ENCODE data around the gene PKP1. TPM values are rescaled to one million over a fixed set of nuclear protein-coding genes. Genes with fewer than 3 reads are reported as not detected.

Gene PKP1
- total and polyA plus RNA-seq, 2 experiments from 2014 or later = 0.19 to 0.83 TPM

DNA sequence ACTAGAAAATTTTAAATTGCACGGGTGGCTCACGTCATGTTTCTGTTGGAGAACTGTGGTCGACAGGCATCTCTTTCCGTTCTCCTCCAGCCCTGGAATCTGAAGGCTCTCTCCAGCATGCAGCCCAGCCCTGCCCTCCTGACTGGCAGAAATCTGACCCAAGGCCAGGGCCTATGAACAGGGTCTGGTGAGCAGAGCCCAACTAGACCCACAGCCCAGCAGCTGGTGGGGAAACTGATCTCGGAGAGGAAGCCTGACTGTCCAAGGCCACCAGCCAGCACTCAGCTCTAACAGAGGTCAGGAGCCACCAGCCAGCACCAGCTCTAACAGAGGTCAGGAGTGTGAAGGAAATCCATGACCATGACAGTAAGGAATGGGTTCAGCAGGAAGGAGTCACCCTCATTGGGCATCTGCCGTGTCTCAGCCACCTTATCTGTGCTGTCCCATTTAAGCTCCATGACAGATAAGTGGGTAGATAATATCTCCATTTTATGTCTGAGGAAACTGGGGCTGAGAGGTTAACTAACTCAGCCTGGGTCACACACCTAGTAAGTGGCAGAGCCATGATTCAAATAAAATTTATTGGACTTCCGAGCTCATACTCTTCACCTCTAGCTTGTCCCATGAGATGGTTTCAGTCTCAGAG, 20.2 kb upstream of the PKP1 start:
- Histone ChIP-seq H3K4me2 (no peak overlapping the region), H3K4me1 (ENCODE audit: insufficient read depth) (peaks cover 6% of the 10 kb centered on the region; the same call in 1 of the 2 replicates), H3K36me3 (ENCODE audit: insufficient read depth) (no peaks in the 10 kb centered on the region), H4K20me1 (replicated peaks; ENCODE audit: insufficient read depth) (no peaks in the 10 kb centered on the region), H3F3A (replicated peaks; ENCODE audit: low read depth) (no peaks in the 10 kb centered on the region), H3K79me2 (replicated peaks; ENCODE audit: insufficient read depth) (no peaks in the 10 kb centered on the region), H2AFZ (no peak overlapping the region), H3K27ac (ENCODE audit: low read depth) (no peak overlapping the region), H3K27me3 (ENCODE audit: insufficient read depth) (0 out of 2 replicates have a peak, but pooled peaks cover 3% of the 10 kb centered on the region), H3K4me3 (no peak overlapping the region), H3K9me2 (ENCODE audit: insufficient read depth) (no peaks in the 10 kb centered on the region)
- Mint-ChIP-seq H3K9me3 (peaks cover 3% of the 10 kb centered on the region; the same call in 2 of the 3 replicates), H3K27ac (no peak overlapping the region), H3K36me3 (ENCODE audit: low read depth) (no peaks in the 10 kb centered on the region; the same call in 2 of the 3 replicates), H3K4me1 (peaks cover 5% of the 10 kb centered on the region), H3K4me3 (no peak overlapping the region), H3K27me3 (ENCODE audit: insufficient read depth, low read depth, poor library complexity) (peaks cover 4% of the 10 kb centered on the region)
- no peak for TF ChIP-seq ZNF331 (CRISPR knock-in tag; IDR thresholded peaks at IDR 0.05; ENCODE audit: low read depth)
- no peak for TF ChIP-seq CREB1 (CRISPR knock-in tag; IDR thresholded peaks at IDR 0.05; ENCODE audit: low read depth)
- TF ChIP-seq, protein P1, sequence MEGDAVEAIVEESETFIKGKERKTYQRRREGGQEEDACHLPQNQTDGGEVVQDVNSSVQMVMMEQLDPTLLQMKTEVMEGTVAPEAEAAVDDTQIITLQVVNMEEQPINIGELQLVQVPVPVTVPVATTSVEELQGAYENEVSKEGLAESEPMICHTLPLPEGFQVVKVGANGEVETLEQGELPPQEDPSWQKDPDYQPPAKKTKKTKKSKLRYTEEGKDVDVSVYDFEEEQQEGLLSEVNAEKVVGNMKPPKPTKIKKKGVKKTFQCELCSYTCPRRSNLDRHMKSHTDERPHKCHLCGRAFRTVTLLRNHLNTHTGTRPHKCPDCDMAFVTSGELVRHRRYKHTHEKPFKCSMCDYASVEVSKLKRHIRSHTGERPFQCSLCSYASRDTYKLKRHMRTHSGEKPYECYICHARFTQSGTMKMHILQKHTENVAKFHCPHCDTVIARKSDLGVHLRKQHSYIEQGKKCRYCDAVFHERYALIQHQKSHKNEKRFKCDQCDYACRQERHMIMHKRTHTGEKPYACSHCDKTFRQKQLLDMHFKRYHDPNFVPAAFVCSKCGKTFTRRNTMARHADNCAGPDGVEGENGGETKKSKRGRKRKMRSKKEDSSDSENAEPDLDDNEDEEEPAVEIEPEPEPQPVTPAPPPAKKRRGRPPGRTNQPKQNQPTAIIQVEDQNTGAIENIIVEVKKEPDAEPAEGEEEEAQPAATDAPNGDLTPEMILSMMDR (conservative IDR thresholded peaks at IDR 0.05; ENCODE audit: low read depth in 2 of 2) = no peak
- TF ChIP-seq JUNB (IDR thresholded peaks at IDR 0.05; ENCODE audit: unreplicated experiment) = no peak
- no peak for TF ChIP-seq ZNF114 (CRISPR knock-in tag; IDR thresholded peaks at IDR 0.05)
- TF ChIP-seq, protein P2, sequence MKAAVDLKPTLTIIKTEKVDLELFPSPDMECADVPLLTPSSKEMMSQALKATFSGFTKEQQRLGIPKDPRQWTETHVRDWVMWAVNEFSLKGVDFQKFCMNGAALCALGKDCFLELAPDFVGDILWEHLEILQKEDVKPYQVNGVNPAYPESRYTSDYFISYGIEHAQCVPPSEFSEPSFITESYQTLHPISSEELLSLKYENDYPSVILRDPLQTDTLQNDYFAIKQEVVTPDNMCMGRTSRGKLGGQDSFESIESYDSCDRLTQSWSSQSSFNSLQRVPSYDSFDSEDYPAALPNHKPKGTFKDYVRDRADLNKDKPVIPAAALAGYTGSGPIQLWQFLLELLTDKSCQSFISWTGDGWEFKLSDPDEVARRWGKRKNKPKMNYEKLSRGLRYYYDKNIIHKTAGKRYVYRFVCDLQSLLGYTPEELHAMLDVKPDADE (IDR thresholded peaks at IDR 0.05) = no peak
- TF ChIP-seq, protein P3, sequence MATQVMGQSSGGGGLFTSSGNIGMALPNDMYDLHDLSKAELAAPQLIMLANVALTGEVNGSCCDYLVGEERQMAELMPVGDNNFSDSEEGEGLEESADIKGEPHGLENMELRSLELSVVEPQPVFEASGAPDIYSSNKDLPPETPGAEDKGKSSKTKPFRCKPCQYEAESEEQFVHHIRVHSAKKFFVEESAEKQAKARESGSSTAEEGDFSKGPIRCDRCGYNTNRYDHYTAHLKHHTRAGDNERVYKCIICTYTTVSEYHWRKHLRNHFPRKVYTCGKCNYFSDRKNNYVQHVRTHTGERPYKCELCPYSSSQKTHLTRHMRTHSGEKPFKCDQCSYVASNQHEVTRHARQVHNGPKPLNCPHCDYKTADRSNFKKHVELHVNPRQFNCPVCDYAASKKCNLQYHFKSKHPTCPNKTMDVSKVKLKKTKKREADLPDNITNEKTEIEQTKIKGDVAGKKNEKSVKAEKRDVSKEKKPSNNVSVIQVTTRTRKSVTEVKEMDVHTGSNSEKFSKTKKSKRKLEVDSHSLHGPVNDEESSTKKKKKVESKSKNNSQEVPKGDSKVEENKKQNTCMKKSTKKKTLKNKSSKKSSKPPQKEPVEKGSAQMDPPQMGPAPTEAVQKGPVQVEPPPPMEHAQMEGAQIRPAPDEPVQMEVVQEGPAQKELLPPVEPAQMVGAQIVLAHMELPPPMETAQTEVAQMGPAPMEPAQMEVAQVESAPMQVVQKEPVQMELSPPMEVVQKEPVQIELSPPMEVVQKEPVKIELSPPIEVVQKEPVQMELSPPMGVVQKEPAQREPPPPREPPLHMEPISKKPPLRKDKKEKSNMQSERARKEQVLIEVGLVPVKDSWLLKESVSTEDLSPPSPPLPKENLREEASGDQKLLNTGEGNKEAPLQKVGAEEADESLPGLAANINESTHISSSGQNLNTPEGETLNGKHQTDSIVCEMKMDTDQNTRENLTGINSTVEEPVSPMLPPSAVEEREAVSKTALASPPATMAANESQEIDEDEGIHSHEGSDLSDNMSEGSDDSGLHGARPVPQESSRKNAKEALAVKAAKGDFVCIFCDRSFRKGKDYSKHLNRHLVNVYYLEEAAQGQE (IDR thresholded peaks at IDR 0.05; ENCODE audit: unreplicated experiment) = no peak
- TF ChIP-seq STAT1 (IDR thresholded peaks at IDR 0.05; ENCODE audit: unreplicated experiment) = no peak
- TF ChIP-seq EZH2 (IDR thresholded peaks at IDR 0.05; ENCODE audit: low read depth, unreplicated experiment) = no peak
- no peak for TF ChIP-seq EZH2phosphoT487 (IDR thresholded peaks at IDR 0.05; ENCODE audit: unreplicated experiment)
- ATAC-seq = no peak
- no peak for DNase-seq (ENCODE audit: low spot score)
